HG02870 (cell line): ENCODE measurements around the gene PON3.
"Not testable (repeated sequence)": the region's sequence is repeated elsewhere in the genome, so short reads cannot be mapped to it uniquely, and the experiment has no call there.

Experiments
- ATAC-seq: cut with Tn5 transposase; IDR thresholded peaks from one replicate; pipeline ENCODE4 v1.9.1; 2021; ENCODE audit warnings: mild to moderate bottlenecking, moderate library complexity; ENCODE audit not compliant: unreplicated experiment

The PON3 gene

DNA sequence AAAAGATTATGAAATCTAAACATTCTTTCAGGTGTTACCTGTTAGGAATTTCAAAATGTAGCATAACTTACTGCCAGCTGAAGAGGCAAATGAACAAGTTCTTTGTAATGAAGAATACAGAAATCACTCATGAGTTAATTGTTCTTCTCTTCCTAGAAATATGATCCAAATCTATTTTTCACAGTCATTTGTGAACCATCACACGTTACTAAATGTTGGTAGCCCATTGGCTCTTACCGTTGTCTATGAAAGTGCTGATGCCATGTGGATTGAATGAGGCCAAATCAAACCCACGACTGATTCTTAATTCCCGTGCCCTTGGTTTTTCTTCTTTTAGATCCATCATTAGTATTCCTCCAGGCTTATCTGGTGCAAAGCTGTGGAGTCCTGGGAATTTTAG is 15.9 kb upstream of the PON3 start:
- no peak for ATAC-seq

DNA sequence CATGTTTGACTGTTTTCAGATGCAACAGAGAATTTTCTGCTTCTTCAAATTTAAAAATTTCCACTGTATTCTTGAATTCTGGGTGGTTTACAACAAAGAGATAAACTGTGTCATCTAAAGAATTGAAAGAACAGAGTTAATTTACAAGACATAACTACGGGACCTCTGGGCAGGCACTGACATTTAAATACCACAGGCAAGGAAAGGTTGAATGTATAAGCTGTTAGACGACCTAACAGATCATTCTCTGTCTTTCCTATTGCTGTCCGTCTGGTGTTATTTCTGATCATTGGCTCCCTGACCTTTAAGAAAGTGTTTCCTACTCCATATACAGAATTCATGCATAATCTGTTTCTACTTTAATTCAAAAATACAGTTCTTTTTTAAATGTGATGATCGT is 15.5 kb upstream of the PON3 start:
- ATAC-seq: no peak

DNA sequence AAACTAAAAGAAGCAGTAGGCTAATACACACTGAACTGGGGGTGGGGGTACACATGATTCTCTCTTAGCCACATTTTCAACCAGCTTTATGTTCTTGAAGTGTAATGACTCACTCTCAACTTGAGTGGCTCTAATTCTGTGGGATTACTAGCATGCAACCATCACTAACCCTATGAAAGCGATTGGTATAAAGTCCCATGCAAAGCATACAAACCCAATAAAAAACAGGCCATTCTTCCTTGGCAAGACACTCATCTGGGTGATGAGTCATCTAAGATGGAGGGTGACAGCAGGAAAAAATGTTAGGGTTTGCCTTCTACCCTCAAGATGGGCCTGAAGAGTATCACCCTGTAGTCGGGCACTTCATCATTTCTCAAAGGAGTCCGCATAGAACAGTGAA is 14.9 kb upstream of the PON3 start:
- no peak for ATAC-seq

DNA sequence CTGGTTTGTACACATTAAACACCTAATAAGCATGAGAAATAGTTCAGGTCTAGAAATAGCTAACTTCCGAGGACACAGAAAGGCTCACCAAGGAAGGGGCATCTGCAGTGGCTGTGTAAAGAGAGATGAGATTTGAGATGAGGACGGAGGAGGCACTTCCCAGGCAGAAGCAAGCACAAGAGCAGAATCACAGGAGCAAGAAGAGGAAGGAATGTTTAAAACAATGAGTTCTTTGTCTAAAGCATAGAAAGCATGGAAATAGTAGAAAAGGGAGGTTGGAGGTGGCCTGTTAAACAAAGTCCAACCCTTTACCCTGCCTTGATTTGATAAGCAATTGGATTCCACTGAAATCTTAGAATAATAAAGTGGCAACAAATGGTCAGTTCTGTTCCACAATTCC is 11.6 kb upstream of the PON3 start:
- ATAC-seq: no peak

DNA sequence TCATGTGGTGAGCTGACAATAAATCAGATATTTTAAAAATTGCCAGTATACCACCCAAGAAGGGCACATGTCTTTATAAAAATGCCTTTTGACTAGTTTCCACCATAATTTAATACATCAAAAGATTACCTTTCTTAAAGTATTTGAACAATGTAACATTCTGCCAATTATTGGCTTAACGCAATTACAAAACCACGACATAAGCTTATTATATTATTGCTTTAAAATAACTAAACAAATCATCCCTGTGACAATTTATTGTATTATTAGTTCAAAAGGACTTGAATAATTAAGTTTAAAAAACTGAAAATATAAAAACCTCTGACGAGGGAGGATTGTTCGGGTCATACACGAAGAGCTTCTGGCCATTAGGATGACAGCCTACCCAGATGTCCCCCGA is 9.6 kb upstream of the PON3 start:
- ATAC-seq: no peak

DNA sequence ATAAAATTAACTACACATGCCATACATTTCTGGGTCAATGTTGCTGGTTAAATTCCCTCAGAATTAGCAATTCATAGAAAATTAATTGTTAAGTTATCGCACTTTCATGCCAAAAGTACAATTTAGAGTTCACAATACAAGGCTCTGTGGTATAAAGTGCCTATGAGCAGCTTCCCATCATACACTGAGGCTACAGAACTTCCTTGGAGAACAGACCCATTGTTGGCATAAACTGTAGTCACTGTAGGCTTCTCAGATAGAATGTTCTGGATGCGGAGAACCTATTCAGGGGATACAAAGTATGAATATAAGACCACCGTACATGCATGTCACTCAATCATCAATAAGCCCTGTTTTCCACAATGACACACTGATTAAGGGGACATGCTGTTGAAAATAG is 9.0 kb upstream of the PON3 start:
- ATAC-seq: no peak

DNA sequence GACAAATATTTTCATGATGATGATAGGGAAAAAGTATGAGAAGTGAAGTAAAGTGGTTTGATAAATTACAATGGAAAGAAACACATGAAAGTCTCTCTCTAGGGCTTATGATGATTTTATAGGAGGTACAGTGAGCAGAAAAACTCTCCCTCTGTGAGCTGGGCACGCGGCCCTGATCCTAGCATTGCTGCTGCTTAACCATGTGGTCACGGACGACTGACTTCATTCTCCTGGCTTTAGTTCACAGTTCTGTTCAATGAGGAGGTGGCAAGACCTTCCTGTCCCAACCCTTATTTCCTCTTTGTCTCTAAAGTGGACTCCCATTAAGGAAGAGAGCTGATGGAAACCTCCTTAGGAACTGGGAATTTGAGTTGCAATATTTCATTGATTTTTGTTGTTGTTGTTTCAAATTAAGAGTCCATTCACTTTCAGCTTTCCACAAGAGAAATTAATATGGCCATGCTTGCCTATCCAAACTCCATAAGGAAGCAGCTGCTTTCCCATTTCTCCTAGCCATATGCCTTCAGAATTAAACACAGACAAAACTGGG is 8.2 kb upstream of the PON3 start:
- no peak for ATAC-seq

DNA sequence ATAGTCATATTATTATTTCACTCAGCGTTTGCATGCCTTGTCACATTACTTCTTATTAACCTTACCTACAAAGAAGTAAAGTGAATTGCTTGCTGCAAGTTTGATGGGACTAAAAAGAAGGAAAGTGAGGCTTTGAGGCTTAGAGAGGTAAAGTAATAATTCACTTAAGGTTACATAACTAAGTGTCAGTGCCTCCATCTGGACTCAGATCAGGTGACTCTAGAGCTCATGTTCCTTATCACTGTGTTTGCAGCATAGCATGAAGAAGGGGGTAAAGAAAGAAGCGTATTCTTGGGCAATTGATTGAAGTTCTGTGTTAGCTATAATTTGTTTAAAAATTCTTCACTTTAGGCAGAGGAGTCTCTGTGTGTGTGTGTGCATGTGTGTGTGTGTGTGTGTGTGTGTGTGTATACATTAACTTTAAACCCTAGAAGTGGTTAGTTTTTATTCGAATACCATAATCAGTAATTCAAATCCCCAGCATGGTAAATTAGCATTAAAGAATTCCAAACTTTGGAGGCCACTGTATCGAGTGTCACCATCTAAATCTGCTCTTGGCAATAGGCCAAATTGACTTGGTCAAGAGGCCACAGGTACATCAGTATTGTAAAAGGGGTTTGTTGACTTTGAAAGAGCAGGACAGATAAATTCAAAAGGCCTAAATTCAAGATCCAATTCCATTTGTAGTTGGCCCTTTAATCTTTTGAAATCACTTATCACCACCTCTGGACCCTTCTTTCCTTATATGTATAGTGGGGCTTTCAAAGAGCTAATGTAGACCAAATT is 2.2 kb upstream of the PON3 start:
- ATAC-seq: no peak

DNA sequence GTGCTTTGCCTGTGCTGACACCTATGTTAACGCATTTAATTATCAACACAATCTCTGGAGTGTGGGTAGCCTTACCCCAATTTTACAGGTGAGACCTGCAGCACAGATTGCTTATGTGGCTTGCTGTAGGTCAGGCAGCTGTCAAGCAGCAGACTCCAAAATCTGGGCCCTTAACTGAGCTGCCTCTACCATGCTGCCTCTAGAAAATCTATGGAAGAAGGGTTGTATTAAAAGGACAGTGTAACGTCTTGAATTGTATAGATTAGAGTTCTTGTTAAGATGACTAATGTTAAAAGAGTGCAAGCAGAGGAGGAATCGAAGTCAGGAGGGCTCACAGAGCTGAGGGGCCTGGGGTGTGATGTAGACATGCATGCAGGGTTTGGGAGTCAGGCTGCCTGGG is 1.2 kb upstream of the PON3 start:
- ATAC-seq: no peak

DNA sequence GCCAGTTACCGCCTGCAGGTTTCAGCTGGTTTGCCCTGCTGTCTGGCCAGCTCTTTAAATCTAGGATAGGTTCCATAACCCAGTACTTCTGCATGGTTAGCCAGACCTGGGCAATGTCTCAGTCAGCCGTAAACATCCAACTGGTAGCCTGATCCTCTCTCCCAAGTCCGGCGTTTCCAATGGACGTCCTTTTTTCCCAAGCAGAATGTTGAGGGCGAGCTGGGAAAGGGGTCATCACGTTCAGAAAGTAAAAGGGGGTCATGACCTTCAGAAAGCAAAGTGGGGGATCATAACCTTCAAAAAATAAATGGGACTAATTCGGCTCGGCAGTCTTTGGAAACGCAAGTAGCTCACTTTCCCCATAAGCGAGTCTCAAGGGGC is 430 bp downstream of the PON3 start:
- ATAC-seq: no peak

DNA sequence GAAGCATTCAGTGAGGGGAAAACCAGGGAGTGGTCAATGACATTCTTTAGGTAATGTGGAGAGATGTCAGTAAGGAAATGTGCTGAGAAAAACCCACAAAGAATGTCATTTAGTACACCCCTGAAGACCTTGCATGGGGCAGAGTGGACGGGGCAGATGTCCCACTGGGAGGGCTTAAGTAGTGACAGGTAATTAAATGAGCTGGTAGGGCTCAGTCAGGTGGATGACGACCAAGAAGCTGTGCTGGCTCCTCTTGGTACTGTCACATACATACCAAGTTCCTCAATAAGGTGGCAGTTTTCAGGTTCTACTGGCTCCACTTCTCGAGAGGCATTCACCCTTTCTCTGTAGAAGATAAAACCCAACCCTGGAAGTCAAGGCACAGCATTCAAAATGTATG is 1.8 kb downstream of the PON3 start:
- ATAC-seq: no peak

DNA sequence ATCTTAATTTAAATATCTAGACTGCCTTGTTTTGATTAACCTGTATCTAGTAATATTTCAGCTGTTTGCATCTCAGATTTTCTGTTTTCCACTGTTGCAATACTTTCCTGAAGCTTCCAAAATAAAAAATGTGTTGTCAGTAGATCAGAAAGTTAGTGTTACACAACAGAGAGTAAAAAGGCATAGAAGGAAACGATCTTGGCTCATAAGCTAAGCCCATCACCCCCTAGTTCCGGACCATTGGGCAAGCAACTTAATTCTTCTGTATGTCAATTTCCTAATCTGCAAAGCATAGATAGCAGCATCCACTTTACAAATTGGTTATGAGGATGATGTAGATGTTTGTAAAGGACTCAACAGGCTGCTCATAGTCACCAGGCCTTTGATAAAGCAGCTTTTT is 4.4 kb downstream of the PON3 start:
- no peak for ATAC-seq

DNA sequence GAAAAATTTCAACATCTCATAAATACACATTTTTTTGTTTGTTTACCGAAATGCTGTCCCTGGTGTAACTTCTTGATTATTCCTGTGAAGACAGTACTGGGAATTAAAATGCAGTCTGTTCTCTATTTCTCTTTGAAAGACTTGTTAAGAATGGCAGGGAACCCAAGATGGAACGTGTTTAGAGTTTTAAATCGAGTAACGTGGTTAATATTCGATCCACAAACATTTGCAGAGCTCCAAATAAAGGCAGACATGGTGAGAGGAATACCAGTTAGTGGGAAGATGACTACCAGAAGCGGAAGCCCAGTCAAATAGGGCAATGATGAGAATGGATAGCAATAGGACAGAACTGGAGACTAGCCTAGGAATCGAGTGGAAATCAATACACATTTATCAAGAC is 6.7 kb downstream of the PON3 start:
- no peak for ATAC-seq

DNA sequence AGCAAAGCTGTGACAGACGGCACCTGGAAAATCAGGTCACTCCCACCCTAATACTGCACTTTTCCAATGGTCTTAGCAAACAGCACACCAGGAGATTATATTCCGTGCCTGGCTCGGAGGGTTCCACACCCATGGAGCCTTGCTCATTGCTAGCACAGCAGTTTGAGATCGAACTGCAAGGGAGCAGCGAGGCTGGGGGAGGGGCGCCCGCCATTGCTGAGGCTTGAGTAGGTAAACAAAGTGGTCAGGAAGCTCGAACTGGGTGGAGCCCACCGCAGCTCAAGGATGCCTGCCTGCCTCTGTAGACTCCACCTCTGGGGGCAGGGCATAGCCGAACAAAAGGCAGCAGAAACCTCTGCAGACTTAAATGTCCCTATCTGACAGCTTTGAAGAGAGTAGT is 16.7 kb downstream of the PON3 start:
- not testable (repeated sequence) for ATAC-seq

DNA sequence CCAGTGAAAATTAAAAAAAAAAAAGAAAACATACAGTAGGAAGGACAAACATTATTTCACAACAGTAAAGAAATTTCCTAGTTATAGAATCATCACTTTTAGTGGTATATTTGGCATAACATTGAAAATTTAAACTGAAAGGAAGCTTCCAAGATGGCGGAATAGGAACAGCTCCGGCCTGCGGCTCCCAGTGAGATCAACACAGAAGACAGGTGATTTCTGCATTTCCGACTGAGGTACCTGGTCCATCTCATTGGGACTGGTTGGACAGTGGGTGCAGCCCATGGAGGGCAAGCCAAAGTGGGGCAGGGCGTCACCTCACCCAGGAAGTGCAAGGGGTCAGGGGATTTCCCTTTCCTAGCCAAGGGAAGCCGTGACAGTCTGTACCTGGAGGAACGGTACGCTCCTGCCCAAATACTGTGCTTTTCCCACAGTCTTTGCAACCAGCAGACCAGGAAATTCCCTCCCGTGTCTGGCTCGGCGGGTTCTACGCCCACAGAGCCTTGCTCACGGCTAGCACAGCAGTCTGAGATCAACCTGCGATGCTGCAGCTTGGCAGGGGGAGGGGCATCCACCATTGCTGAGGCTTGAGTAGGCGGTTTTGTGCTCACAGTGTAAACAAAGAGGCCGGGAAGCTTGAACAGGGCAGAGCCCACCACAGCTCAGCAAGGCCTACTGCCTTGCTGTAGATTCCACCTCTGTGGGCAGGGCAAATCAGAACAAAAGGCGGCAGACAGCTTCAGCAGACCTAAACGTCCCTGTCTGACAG is 19.4 kb downstream of the PON3 start:
- no peak for ATAC-seq

DNA sequence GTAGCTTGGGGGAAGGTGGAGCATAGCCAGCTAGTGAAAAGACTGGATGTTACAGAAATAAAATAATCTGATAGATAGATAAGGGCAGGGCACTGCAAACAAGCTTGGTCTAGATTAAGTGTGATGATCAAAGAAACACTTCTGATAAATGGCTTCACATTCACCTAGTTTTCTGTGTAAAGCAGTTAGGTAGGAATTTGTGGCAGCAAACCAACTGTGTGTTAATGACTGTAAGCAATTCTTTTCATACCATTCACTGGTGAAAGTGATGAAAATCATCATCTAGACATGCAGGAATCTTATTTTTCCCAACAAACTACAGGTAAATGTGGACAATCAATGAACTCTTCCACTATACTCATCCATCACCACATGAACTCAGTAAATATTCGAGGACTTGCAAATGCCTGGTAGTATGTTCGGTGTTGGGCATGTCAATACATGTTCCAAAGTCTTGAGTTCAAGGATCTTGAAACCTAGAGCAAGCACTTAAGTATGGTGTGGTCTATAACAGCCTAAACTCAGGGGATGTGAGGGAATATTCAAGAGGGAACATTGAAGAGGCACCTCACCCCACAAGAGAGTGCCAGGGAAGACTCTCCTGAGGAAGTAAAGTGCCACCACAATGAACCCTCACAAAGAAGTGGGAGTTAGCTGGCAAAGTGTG is 20.5 kb downstream of the PON3 start:
- no peak for ATAC-seq

DNA sequence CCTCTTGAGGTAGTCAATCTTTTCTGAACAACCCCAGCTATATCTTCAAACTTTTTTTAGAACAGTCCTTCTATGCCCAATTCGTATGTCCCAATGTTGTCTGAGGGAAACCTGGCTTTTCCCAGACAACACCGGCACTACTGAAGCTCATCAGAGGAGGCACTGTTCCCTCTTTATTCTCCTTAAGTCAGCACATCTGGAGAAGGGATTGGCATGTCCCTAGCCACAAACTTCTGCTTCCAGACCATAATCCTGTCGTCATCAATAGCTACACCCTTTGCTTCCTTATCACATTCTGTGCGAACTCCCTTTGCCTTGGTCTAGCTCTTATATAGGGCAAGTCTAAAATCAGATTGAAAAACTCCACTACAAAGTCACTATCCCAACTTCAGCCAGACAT is 22.9 kb downstream of the PON3 start:
- ATAC-seq: no peak

DNA sequence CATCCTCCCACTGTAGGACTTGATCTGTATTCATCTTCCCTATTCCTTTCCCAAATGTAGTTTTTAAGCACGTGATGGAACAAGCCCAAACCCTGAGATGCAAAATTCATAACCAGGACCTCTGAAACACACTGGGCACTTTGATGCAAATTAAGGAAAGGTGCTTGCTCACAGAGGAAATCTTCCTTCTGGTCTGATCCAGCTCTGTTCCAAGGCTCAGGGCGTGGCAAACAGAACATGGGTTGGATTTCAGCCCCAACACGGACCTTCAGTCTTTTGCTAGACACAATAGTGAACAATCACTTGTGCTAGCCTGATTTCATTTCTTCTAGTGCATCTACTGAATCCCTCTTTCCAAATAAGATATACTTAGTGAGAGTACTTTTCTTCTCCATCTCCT is 27.9 kb downstream of the PON3 start:
- no peak for ATAC-seq

DNA sequence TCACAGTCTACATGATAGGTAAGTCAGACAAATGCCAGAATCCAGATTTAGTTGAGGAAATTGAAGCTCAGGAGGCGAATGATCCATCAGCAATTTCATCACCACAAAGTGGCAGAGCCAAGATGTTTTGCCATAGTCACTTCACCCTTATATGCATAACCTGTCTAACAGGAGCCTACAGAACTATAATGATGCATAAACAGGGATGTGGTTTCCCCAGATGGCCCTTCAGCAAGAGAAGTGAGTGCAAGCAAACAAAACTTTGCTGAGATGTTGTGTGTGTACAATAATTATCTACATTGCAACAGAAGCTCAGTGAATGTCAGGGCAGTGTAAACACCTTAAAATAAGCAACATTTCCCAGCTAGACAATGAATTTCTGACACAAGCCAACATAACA is 28.6 kb downstream of the PON3 start:
- no peak for ATAC-seq

DNA sequence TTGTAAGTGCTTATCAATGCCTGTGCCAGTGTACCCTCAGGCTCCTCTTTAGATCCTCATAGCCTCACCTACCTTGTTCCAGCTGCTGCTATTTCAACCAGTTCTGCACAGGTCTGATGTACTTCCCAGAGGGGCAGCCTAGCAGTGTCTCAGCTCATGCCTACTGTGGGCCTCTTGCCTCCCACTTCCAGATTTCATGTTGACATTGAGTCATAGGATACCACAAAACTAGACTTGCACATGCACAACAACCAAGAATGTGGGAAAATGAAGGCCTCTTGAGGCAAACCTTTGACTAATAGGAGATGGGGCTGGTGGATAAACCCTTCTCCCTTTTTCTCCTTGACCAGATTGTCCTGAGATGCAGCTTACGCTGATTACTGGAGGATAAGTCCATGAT is 31.0 kb downstream of the PON3 start:
- no peak for ATAC-seq

DNA sequence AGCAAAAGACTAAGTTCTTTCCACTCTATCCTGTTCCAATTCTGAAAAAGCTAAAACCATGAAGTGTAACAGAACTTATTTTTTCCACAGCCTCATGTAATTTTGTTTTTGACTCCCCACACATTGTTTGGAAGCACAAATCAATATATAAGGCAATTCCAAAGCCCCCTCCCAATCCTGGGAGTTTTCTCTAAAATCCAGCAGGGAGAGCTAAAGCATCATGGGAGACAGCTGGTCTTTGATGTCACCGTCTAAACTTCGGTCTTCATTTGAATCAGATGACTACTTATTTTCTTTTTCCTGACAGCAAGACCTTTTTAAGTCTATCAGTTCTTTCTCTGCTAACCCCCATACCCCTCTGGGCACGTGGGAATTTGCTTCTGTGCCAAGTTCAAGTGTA is 38.6 kb downstream of the PON3 start:
- no peak for ATAC-seq
